Ascending aorta (tissue), 2 donors: Measurements from ENCODE around the gene MYL7. TPM values are rescaled to one million over a fixed set of nuclear protein-coding genes. Genes with fewer than 3 reads are reported as not detected.

Source experiments
- DNase-seq, 2 donors: peaks; one replicate each; pipeline ENCODE4 v3.0.0-alpha.2; 2019; ENCODE audit warnings: low spot score in 2 of 2
- H3K27ac ChIP-seq, 2 donors: fragments of 200-600 bp; sonication (generic); one replicate each; pipeline ENCODE4 v1.5.1; 2016 to 2017; ENCODE audit warnings: mild to moderate bottlenecking in 1 of 2
- H3K27me3 ChIP-seq: fragments of 200-600 bp; sonication (generic); one replicate; pipeline ENCODE4 v1.5.1; 2017
- H3K36me3 ChIP-seq, 2 donors: fragments of 200-600 bp; sonication (generic); one replicate each; pipeline ENCODE4 v1.5.1; 2016
- H3K4me1 ChIP-seq, 2 donors: fragments of 200-600 bp; sonication (generic); one replicate each; pipeline ENCODE4 v1.5.1; 2016 to 2017; ENCODE audit warnings: mild to moderate bottlenecking in 1 of 2
- H3K4me3 ChIP-seq, 2 donors: fragments of 200-600 bp; sonication (generic); one replicate each; pipeline ENCODE4 v1.5.1; 2016 to 2017; ENCODE audit warnings: mild to moderate bottlenecking in 1 of 2
- H3K9me3 ChIP-seq, 2 donors: fragments of 200-600 bp; sonication (generic); one replicate each; pipeline ENCODE4 v1.5.1; 2016
- CTCF ChIP-seq, 3 experiments: fragments of 200-600 bp in 2 of 3; fragments of 450-650 bp in 1 of 3; sonication (generic) in 2 of 3; IDR thresholded peaks; one replicate each; pipeline ENCODE4 v1.5.1; 2016 to 2019; ENCODE audit warnings: antibody characterized with exemption in 3 of 3, mild to moderate bottlenecking in 1 of 3, moderate library complexity in 1 of 3
- intact Hi-C: fragments of 100-400 bp; cut with DNase I; formaldehyde crosslinking; loops from one replicate; pipeline ENCODE4 v1.15.1; 2023
- total RNA-seq: library from RNA; depleted of rRNA; stranded (reverse); fragments of >200 nt; gene quantifications from one replicate; pipeline ENCODE4 v1.1.0, GENCODE V29; 2016

MYL7 gene
- total RNA-seq, 1 donor from 2014 or later: not detected

- Histone ChIP-seq H3K27me3 (no peaks in the 10 kb centered on the region), H3K4me3 (no peak overlapping the region), H3K27ac (no peak overlapping the region), H3K36me3 (no peaks in the 10 kb centered on the region), H3K4me1 (no peaks in the 10 kb centered on the region), H3K9me3 (no peaks in the 10 kb centered on the region)
- DNase-seq: no peak
- intact Hi-C loops: no loop called here
- TF ChIP-seq CTCF (IDR thresholded peaks at IDR 0.05): no peak
These were observed 17.2 kb upstream of the MYL7 start for GRCh38 chr7:44158096-44158872.

- no peak overlapping the region for H3K27ac ChIP-seq
- H3K9me3 ChIP-seq: no peaks in the 10 kb centered on the region
- DNase-seq: no peak
- H3K36me3 ChIP-seq: no peaks in the 10 kb centered on the region
- no peaks in the 10 kb centered on the region for H3K4me1 ChIP-seq
- no peak for TF ChIP-seq CTCF (IDR thresholded peaks at IDR 0.05)
- intact Hi-C loops: no loop called here
- no peak overlapping the region for H3K4me3 ChIP-seq
- no peaks in the 10 kb centered on the region for H3K27me3 ChIP-seq
These were observed 16.3 kb upstream of the MYL7 start for GRCh38 chr7:44157116-44158080.

- no peak for DNase-seq
- Histone ChIP-seq H3K27me3 (no peaks in the 10 kb centered on the region), H3K4me3 (no peak overlapping the region), H3K27ac (no peak overlapping the region), H3K36me3 (no peaks in the 10 kb centered on the region), H3K9me3 (no peaks in the 10 kb centered on the region), H3K4me1 (no peaks in the 10 kb centered on the region)
- intact Hi-C loops: no loop called here
- no peak for TF ChIP-seq CTCF (IDR thresholded peaks at IDR 0.05)
These were observed 15.4 kb upstream of the MYL7 start for GRCh38 chr7:44156453-44157010.

- H3K27ac ChIP-seq: no peak overlapping the region
- DNase-seq: no peak
- TF ChIP-seq CTCF (IDR thresholded peaks at IDR 0.05): no peak
- intact Hi-C loops: no loop called here
- no peak overlapping the region for H3K4me3 ChIP-seq
- H3K4me1 ChIP-seq: no peaks in the 10 kb centered on the region
- no peaks in the 10 kb centered on the region for H3K36me3 ChIP-seq
- no peaks in the 10 kb centered on the region for H3K9me3 ChIP-seq
- H3K27me3 ChIP-seq: no peaks in the 10 kb centered on the region
These were observed 14.4 kb upstream of the MYL7 start for GRCh38 chr7:44155191-44156185.

- Histone ChIP-seq H3K27me3 (no peaks in the 10 kb centered on the region), H3K27ac (no peak overlapping the region), H3K36me3 (no peaks in the 10 kb centered on the region), H3K9me3 (no peaks in the 10 kb centered on the region), H3K4me3 (no peak overlapping the region), H3K4me1 (no peaks in the 10 kb centered on the region)
- intact Hi-C loops: no loop called here
- DNase-seq: no peak
- TF ChIP-seq CTCF (IDR thresholded peaks at IDR 0.05): no peak
These were observed 13.6 kb upstream of the MYL7 start for GRCh38 chr7:44154703-44155102.
